ENCODE results near the gene GNAT1. TPM values are rescaled to one million over a fixed set of nuclear protein-coding genes. Genes with fewer than 3 reads are reported as not detected.
"Not testable (repeated sequence)": the region's sequence is repeated elsewhere in the genome, so short reads cannot be mapped to it uniquely, and the experiment has no call there.

Gene GNAT1
- total RNA-seq, 1 experiment from 2014 or later = not detected

GRCh38 chr3:50208677-50209344 is 17.4 kb downstream of the GNAT1 start:
- Histone ChIP-seq H3K79me2 (ENCODE audit: low read depth) (no peaks in the 10 kb centered on the region), H2AFZ (no peak overlapping the region), H3K36me3 (ENCODE audit: low read depth) (no peaks in the 10 kb centered on the region), H3K27me3 (ENCODE audit: insufficient read depth, low read depth) (peaks cover 21% of the 10 kb centered on the region; the same call in 1 of the 2 replicates), H3K9me2 (ENCODE audit: insufficient read depth) (no peaks in the 10 kb centered on the region), H3K27ac (no peak overlapping the region), H3F3A (ENCODE audit: insufficient read depth, low read depth) (no peaks in the 10 kb centered on the region), H3K9me3 (ENCODE audit: insufficient read depth, low read depth) (no peaks in the 10 kb centered on the region), H3K4me2 (no peak overlapping the region), H3K4me3 (no peak overlapping the region), H3K4me1 (replicated peaks; ENCODE audit: insufficient read depth) (no peaks in the 10 kb centered on the region; the same call in 1 of the 2 replicates), H4K20me1 (ENCODE audit: insufficient read depth) (no peaks in the 10 kb centered on the region)
- intact Hi-C loops (cut with micrococcal nuclease; ENCODE audit: unreplicated experiment) = no loop called here
- BruUV-seq (replicated peaks) = no TSS peak
- CTCF ChIA-PET = no interaction called here
- POLR2A ChIA-PET (ENCODE audit: unreplicated experiment) = no interaction called here
- no peak for TF ChIP-seq EZH2 (IDR thresholded peaks at IDR 0.05; ENCODE audit: low read depth)
- no peak for TF ChIP-seq CTCF (conservative IDR thresholded peaks at IDR 0.05)
- DNase-seq = no peak

- no TSS peak for BruUV-seq (replicated peaks)
- ChIA-PET POLR2A (ENCODE audit: unreplicated experiment) (no interaction called here), CTCF (no interaction called here)
- Histone ChIP-seq H3K9me2 (ENCODE audit: insufficient read depth) (no peaks in the 10 kb centered on the region), H3K4me3 (no peak overlapping the region), H3F3A (ENCODE audit: insufficient read depth, low read depth) (no peaks in the 10 kb centered on the region), H3K27ac (no peak overlapping the region), H3K79me2 (ENCODE audit: low read depth) (no peaks in the 10 kb centered on the region), H2AFZ (no peak overlapping the region), H4K20me1 (ENCODE audit: insufficient read depth) (no peaks in the 10 kb centered on the region), H3K27me3 (ENCODE audit: insufficient read depth, low read depth) (peaks cover 12% of the 10 kb centered on the region; the same call in 1 of the 2 replicates), H3K4me2 (no peak overlapping the region), H3K4me1 (replicated peaks; ENCODE audit: insufficient read depth) (no peaks in the 10 kb centered on the region; the same call in 1 of the 2 replicates), H3K9me3 (ENCODE audit: insufficient read depth, low read depth) (no peaks in the 10 kb centered on the region), H3K36me3 (ENCODE audit: low read depth) (no peaks in the 10 kb centered on the region)
- intact Hi-C loops (cut with micrococcal nuclease; ENCODE audit: unreplicated experiment) = no loop called here
- no peak for TF ChIP-seq EZH2 (IDR thresholded peaks at IDR 0.05; ENCODE audit: low read depth)
- TF ChIP-seq CTCF (conservative IDR thresholded peaks at IDR 0.05) = no peak
- no peak for DNase-seq
Measured at GRCh38 chr3:50210176-50210509, 18.7 kb downstream of the GNAT1 start.

- Histone ChIP-seq H4K20me1 (ENCODE audit: insufficient read depth) (no peaks in the 10 kb centered on the region), H3K27me3 (ENCODE audit: insufficient read depth, low read depth) (peaks cover 6% of the 10 kb centered on the region; the same call in 1 of the 2 replicates), H3K9me2 (ENCODE audit: insufficient read depth) (no peaks in the 10 kb centered on the region), H3K4me3 (no peak overlapping the region), H3K4me1 (replicated peaks; ENCODE audit: insufficient read depth) (no peaks in the 10 kb centered on the region; the same call in 1 of the 2 replicates), H3K36me3 (ENCODE audit: low read depth) (no peaks in the 10 kb centered on the region), H3K4me2 (no peak overlapping the region), H3K9me3 (ENCODE audit: insufficient read depth, low read depth) (no peaks in the 10 kb centered on the region), H2AFZ (no peak overlapping the region), H3K79me2 (ENCODE audit: low read depth) (no peaks in the 10 kb centered on the region), H3F3A (ENCODE audit: insufficient read depth, low read depth) (no peaks in the 10 kb centered on the region), H3K27ac (no peak overlapping the region)
- ChIA-PET CTCF (no interaction called here), POLR2A (ENCODE audit: unreplicated experiment) (interaction anchor here (0.7 kb wide), 1 partner anchor 1714 kb away, joined by 4 read pairs; no protein-coding TSS in a partner anchor)
- DNase-seq = no peak
- intact Hi-C loops (cut with micrococcal nuclease; ENCODE audit: unreplicated experiment) = no loop called here
- no peak for TF ChIP-seq CTCF (conservative IDR thresholded peaks at IDR 0.05)
- TF ChIP-seq EZH2 (IDR thresholded peaks at IDR 0.05; ENCODE audit: low read depth) = no peak
- BruUV-seq (replicated peaks) = no TSS peak
Measured at GRCh38 chr3:50210510-50211367, 19.3 kb downstream of the GNAT1 start.

GRCh38 chr3:50211368-50211717 is 19.9 kb downstream of the GNAT1 start:
- intact Hi-C loops (cut with micrococcal nuclease; ENCODE audit: unreplicated experiment) = not testable (repeated sequence)
- POLR2A ChIA-PET (ENCODE audit: unreplicated experiment) = interaction anchor here (0.7 kb wide), 1 partner anchor 1713 kb away, joined by 4 read pairs; no protein-coding TSS in a partner anchor

More at GRCh38 chr3:50211368-50211717, 19.9 kb downstream of the GNAT1 start:
- H4K20me1 ChIP-seq (ENCODE audit: insufficient read depth); BruUV-seq (replicated peaks); H2AFZ ChIP-seq; H3F3A ChIP-seq (ENCODE audit: insufficient read depth, low read depth); DNase-seq; H3K4me3 ChIP-seq; CTCF ChIA-PET; H3K9me2 ChIP-seq (ENCODE audit: insufficient read depth); H3K27me3 ChIP-seq (ENCODE audit: insufficient read depth, low read depth); H3K9me3 ChIP-seq (ENCODE audit: insufficient read depth, low read depth); H3K4me1 ChIP-seq (replicated peaks; ENCODE audit: insufficient read depth); H3K4me2 ChIP-seq; H3K79me2 ChIP-seq (ENCODE audit: low read depth); H3K36me3 ChIP-seq (ENCODE audit: low read depth); H3K27ac ChIP-seq: not testable (repeated sequence)
